HG03558 (cell line): ENCODE measurements around the gene ZNF813.
A peak's percentile ranks its signal among the peaks of the same experiment; 100 is the strongest.

Experiments used
- ATAC-seq: cut with Tn5 transposase; IDR thresholded peaks from one replicate; pipeline ENCODE4 v1.9.1; 2021; ENCODE audit warnings: moderate number of reproducible peaks; ENCODE audit not compliant: unreplicated experiment; ENCODE audit errors: extremely low read depth

Gene ZNF813

GRCh38 chr19:53518716-53519115 lies 51.2 kb downstream of the ZNF813 start:
- ATAC-seq: no peak

DNA sequence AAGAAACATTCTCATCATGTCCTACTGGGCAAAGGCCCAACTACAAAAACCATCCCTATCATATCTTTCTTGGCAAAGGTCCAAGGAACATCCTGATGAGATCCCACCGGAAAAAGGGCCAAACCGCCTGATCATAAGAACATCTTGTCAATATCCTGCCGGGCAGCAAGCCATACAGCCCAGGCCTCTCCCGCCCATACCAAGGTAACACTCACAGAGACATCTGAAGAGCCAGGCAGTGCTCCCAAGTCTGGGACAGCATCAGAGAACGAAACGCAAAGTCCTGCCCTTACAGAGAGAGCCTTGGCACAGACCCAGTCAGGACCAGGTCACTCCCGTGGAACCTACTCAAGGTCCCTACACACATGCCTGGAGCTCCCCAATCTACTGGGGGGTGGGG lies 51.9 kb downstream of the ZNF813 start:
- no peak for ATAC-seq

DNA sequence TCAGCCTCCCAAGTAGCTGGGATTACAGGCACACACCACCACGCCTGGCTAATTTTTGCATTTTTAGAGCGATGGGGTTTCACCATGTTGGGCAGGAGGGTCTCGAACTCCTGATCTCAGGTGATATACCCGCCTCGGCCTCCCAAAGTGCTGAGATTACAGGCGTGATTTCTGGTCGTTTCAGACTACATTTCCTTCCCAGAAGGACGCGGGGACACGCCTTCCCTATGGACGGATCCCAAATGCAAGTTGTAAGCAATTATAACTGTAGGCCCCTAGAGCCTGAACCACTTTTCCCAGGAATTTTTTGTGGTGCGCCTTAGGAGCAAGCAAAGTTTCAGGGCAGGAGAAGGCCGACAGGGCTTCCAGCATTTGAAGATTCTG lies 52.6 kb downstream of the ZNF813 start:
- ATAC-seq: no peak

DNA sequence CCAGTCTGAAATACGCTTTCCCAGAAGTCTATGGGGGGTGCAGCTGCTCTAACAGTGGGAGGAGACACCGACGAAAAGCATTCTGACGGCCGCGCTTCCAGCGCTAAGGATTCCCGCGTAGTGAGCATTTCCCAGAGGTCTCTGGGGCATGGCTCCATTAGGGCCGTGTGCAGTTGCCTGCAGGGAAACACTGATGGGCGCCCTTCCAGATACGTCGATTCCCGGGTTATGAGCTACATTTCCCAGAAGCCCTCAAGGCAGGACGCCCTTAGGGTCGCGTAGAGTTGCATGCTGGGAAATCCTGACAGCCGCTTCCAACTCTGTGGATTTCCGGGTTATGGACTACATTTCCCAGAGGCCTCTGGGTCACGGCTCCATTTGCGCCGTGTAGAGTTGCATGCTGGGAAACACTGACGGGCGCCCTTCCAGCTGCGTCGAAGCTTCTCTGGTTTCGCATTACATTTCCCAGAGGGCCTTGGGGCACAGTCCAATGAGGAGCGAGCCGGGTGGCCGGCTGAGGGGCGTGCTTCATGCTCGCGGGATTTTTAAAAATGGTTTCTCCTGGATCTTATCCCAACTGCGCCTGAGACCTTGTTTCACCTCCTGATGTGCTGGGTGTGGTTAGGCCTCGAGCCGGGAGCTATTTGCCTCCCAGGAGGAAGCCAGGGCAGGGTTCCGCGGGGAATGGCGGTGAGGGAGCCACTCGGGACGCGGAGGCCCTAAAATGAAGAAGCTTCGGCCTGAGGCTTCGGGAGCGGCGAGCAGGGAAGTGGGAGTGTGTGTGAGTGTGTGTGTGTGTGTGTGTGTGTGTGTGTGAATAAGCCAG lies 53.2 kb downstream of the ZNF813 start:
- ATAC-seq: peak; percentile 84

GRCh38 chr19:53521373-53522202 lies 54.1 kb downstream of the ZNF813 start:
- no peak for ATAC-seq

GRCh38 chr19:53525922-53526321 lies 58.4 kb downstream of the ZNF813 start:
- no peak for ATAC-seq

GRCh38 chr19:53530622-53531021 lies 63.1 kb downstream of the ZNF813 start:
- ATAC-seq: no peak

GRCh38 chr19:53531457-53531856 lies 63.9 kb downstream of the ZNF813 start:
- no peak for ATAC-seq

GRCh38 chr19:53532362-53532761 lies 64.8 kb downstream of the ZNF813 start:
- no peak for ATAC-seq

DNA sequence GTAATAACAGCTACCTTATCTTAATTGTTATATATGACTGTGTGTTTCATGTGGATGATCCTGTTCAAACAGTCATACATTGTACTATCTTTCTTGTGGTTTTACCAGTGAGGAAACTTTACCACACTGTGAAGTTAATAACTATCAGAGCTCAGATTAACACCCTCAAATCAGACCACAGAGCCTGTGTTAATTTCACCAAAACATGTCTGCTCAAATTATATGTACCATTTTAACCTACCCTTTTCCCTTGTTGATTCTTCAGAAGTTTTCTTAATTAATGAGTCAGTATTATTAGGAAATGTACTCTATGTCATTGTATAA lies 68.7 kb downstream of the ZNF813 start:
- no peak for ATAC-seq

DNA sequence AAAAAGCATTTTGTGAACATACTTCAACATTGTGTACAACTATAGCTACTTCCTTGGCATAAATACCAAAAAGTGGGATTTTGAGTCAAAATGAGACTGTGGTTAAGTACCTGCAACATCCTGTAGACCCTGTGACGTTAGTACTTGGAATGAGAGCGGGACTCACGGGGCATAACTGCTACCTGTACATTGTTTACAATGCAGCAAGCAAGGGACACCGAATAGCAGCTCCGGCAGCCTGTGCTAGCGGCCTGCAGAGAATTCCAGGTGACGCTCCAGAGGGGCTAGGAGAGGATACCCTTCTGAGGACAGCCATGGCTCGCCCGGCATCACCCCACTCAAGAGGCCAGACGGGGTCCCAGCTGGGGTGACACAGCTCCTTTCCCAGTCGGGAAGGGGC lies 69.6 kb downstream of the ZNF813 start:
- ATAC-seq: no peak

DNA sequence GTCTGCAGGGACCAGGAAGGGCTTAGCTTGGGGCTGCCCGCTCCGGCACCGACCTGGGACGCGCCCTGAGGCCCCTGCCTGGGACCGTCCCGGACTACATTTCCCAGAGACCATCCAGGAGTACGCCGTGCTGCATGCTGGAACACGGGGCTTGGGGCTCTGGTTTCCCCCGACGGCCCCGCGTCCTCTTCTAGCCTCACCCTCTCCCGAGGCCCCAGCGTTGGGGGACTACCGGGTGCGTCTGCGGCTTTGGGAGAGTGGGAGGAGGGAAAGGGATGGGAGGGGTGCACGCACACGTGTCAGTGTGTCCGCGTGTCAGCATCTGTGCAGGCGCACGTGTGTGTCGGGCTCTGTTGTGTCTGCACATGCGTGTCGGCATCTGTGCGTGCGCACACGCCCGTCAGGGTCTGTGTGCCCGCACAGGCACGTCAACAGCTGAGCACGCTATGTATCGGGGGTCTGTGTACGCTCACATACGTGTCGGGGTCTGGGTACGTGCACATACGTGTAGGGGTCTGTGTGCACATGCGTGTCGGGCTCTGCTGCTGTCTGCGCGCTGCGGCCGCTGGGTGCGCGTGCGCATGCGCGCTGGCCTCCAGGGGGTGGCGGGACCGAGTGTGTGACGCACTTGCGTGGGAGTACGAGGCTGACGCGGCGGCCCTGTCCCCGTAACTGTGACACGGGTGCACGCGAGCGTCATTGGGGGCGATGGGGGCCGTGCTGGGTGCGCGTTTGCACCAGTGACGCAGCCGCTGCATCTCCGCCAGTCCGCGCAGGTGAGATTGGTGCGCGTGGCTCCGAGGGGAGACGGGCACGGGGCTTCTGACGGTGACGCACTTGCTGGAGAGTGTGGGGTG lies 70.2 kb downstream of the ZNF813 start, which contains the start of gene ZNF331:
ZNF331 (plus strand) TSS at position 625 of the 857 bp plus-strand sequence. CDS start 31,232 bp downstream, outside the sequence.
- ATAC-seq: no peak

GRCh38 chr19:53538378-53539109 lies 71.0 kb downstream of the ZNF813 start:
- no peak for ATAC-seq

DNA sequence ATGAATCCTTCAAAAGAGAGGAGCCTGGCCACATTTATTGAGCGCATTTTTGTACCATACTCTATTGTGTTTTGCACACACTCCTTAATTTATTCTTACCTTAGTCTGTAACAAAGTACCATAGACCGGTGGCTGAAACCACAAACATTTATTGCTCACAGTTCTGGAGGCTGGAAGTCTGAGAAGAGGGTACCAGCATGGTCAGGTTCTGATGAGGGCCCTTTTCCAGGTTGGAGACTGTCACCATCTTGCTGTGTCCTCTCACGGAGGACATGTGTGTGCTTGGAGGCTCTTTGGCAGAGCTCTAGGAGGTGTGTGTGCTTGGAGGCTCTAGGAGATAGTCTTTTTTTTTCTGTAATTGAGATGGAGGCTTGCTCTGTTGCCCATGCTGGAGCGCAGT lies 72.6 kb downstream of the ZNF813 start:
- no peak for ATAC-seq

DNA sequence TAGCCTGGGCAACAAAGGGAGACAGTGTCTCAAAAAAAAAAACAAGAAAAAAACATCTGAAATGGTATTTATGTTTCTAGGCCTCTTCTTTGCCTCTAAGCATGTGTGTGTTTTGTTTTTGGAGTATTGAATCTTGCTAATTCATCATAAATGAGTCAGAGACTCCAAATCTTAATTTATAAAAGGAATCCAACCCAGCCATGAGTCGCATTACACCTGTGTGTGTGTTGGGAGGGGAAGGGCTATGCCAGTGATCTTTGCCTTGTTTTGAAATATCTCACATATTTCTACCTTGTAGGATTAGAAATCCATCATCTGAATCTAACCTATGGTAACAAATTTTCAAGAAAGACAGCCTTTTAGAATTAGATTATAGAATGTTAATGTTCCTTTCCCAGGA lies 74.4 kb downstream of the ZNF813 start:
- ATAC-seq: no peak

- no peak for ATAC-seq
Observed at GRCh38 chr19:53545271-53546065, 77.9 kb downstream of the ZNF813 start.
